ENCODE measurements around the gene CXCL6.

Gene CXCL6

DNA sequence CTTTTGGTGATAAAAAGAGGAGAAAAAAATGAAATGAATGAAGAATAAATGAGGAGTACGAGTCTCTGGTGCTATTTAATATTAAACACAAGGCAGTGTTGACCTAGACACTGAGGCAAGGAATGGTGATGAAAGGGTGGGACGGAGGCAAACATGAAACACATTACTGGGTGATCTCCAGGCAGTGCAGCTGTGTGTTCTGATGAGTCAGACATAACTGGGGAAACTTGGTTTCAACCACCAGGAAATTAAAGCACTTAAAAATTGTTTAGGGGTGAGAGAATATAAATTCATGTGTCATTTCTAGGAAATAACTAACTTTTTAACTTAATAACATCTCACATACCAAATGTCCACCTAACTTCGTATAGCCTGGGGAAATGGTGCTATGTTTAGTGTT lies 19.7 kb upstream of the CXCL6 start:
- TF ChIP-seq PPARA (CRISPR knock-in tag; IDR thresholded peaks at IDR 0.05; ENCODE audit: borderline replicate concordance) (no peak), ISL1 (CRISPR knock-in tag; IDR thresholded peaks at IDR 0.05) (no peak), TOX (CRISPR knock-in tag; IDR thresholded peaks at IDR 0.05; ENCODE audit: borderline replicate concordance) (no peak), ESRRG (CRISPR knock-in tag; IDR thresholded peaks at IDR 0.05) (no peak), GLIS3 (CRISPR knock-in tag; IDR thresholded peaks at IDR 0.05) (no peak), SNAI2 (CRISPR knock-in tag; IDR thresholded peaks at IDR 0.05) (no peak), BACH2 (CRISPR knock-in tag; IDR thresholded peaks at IDR 0.05; ENCODE audit: borderline replicate concordance) (no peak)
- TF ChIP-seq, protein P1, sequence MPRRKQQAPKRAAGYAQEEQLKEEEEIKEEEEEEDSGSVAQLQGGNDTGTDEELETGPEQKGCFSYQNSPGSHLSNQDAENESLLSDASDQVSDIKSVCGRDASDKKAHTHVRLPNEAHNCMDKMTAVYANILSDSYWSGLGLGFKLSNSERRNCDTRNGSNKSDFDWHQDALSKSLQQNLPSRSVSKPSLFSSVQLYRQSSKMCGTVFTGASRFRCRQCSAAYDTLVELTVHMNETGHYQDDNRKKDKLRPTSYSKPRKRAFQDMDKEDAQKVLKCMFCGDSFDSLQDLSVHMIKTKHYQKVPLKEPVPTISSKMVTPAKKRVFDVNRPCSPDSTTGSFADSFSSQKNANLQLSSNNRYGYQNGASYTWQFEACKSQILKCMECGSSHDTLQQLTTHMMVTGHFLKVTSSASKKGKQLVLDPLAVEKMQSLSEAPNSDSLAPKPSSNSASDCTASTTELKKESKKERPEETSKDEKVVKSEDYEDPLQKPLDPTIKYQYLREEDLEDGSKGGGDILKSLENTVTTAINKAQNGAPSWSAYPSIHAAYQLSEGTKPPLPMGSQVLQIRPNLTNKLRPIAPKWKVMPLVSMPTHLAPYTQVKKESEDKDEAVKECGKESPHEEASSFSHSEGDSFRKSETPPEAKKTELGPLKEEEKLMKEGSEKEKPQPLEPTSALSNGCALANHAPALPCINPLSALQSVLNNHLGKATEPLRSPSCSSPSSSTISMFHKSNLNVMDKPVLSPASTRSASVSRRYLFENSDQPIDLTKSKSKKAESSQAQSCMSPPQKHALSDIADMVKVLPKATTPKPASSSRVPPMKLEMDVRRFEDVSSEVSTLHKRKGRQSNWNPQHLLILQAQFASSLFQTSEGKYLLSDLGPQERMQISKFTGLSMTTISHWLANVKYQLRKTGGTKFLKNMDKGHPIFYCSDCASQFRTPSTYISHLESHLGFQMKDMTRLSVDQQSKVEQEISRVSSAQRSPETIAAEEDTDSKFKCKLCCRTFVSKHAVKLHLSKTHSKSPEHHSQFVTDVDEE (CRISPR knock-in tag; IDR thresholded peaks at IDR 0.05), result no peak
- ATAC-seq, result no peak

DNA sequence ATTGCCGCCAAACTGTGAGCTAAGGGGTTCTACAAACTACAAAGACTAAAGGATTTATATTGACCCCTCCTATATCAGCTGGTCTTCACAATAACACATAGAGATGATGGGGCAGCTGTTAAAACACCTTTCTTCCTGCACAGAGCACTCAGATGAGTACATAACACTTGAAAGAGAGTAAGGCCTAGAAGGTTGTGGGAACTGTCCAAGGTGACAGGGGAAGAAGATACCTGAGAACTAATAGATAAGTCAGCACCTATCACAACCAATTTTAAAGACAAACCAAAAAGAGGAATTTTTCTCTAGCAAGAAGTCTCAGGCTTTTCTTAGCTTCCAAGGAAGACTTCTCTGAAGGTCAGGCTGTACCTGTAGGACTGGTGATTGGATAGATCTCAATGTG lies 19.1 kb upstream of the CXCL6 start:
- TF ChIP-seq RARB (CRISPR knock-in tag; IDR thresholded peaks at IDR 0.05) (no peak), PPARA (CRISPR knock-in tag; IDR thresholded peaks at IDR 0.05; ENCODE audit: borderline replicate concordance) (no peak), SNAI2 (CRISPR knock-in tag; IDR thresholded peaks at IDR 0.05) (no peak), ARNTL (CRISPR knock-in tag; IDR thresholded peaks at IDR 0.05; ENCODE audit: borderline replicate concordance, low read depth) (no peak), ZNF565 (CRISPR knock-in tag; conservative IDR thresholded peaks at IDR 0.05; ENCODE audit: low read depth) (no peak), ZC3H10 (CRISPR knock-in tag; IDR thresholded peaks at IDR 0.05) (no peak), TOX (CRISPR knock-in tag; IDR thresholded peaks at IDR 0.05; ENCODE audit: borderline replicate concordance) (no peak), CSDC2 (CRISPR knock-in tag; IDR thresholded peaks at IDR 0.05) (no peak), TCF4 (CRISPR knock-in tag; IDR thresholded peaks at IDR 0.05; ENCODE audit: borderline replicate concordance) (no peak), OSR1 (CRISPR knock-in tag; IDR thresholded peaks at IDR 0.05) (no peak), ZNF70 (CRISPR knock-in tag; IDR thresholded peaks at IDR 0.05) (no peak), BACH2 (CRISPR knock-in tag; IDR thresholded peaks at IDR 0.05; ENCODE audit: borderline replicate concordance) (no peak), ZFP30 (CRISPR knock-in tag; IDR thresholded peaks at IDR 0.05) (no peak), ESRRG (CRISPR knock-in tag; IDR thresholded peaks at IDR 0.05) (no peak), ISL1 (CRISPR knock-in tag; IDR thresholded peaks at IDR 0.05) (no peak)
- TF ChIP-seq, protein P2, sequence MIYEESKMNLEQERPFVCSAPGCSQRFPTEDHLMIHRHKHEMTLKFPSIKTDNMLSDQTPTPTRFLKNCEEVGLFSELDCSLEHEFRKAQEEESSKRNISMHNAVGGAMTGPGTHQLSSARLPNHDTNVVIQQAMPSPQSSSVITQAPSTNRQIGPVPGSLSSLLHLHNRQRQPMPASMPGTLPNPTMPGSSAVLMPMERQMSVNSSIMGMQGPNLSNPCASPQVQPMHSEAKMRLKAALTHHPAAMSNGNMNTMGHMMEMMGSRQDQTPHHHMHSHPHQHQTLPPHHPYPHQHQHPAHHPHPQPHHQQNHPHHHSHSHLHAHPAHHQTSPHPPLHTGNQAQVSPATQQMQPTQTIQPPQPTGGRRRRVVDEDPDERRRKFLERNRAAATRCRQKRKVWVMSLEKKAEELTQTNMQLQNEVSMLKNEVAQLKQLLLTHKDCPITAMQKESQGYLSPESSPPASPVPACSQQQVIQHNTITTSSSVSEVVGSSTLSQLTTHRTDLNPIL (CRISPR knock-in tag; IDR thresholded peaks at IDR 0.05; ENCODE audit: low read depth), result no peak
- TF ChIP-seq, protein P3, sequence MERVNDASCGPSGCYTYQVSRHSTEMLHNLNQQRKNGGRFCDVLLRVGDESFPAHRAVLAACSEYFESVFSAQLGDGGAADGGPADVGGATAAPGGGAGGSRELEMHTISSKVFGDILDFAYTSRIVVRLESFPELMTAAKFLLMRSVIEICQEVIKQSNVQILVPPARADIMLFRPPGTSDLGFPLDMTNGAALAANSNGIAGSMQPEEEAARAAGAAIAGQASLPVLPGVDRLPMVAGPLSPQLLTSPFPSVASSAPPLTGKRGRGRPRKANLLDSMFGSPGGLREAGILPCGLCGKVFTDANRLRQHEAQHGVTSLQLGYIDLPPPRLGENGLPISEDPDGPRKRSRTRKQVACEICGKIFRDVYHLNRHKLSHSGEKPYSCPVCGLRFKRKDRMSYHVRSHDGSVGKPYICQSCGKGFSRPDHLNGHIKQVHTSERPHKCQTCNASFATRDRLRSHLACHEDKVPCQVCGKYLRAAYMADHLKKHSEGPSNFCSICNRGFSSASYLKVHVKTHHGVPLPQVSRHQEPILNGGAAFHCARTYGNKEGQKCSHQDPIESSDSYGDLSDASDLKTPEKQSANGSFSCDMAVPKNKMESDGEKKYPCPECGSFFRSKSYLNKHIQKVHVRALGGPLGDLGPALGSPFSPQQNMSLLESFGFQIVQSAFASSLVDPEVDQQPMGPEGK (CRISPR knock-in tag; IDR thresholded peaks at IDR 0.05; ENCODE audit: borderline replicate concordance), result no peak
- TF ChIP-seq, protein P4, sequence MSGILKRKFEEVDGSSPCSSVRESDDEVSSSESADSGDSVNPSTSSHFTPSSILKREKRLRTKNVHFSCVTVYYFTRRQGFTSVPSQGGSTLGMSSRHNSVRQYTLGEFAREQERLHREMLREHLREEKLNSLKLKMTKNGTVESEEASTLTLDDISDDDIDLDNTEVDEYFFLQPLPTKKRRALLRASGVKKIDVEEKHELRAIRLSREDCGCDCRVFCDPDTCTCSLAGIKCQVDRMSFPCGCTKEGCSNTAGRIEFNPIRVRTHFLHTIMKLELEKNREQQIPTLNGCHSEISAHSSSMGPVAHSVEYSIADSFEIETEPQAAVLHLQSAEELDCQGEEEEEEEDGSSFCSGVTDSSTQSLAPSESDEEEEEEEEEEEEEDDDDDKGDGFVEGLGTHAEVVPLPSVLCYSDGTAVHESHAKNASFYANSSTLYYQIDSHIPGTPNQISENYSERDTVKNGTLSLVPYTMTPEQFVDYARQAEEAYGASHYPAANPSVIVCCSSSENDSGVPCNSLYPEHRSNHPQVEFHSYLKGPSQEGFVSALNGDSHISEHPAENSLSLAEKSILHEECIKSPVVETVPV (CRISPR knock-in tag; IDR thresholded peaks at IDR 0.05), result no peak
- TF ChIP-seq, protein P5, sequence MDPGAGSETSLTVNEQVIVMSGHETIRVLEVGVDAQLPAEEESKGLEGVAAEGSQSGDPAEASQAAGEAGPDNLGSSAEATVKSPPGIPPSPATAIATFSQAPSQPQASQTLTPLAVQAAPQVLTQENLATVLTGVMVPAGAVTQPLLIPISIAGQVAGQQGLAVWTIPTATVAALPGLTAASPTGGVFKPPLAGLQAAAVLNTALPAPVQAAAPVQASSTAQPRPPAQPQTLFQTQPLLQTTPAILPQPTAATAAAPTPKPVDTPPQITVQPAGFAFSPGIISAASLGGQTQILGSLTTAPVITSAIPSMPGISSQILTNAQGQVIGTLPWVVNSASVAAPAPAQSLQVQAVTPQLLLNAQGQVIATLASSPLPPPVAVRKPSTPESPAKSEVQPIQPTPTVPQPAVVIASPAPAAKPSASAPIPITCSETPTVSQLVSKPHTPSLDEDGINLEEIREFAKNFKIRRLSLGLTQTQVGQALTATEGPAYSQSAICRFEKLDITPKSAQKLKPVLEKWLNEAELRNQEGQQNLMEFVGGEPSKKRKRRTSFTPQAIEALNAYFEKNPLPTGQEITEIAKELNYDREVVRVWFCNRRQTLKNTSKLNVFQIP (CRISPR knock-in tag; IDR thresholded peaks at IDR 0.05; ENCODE audit: borderline replicate concordance, low read depth), result no peak
- no peak for ATAC-seq

DNA sequence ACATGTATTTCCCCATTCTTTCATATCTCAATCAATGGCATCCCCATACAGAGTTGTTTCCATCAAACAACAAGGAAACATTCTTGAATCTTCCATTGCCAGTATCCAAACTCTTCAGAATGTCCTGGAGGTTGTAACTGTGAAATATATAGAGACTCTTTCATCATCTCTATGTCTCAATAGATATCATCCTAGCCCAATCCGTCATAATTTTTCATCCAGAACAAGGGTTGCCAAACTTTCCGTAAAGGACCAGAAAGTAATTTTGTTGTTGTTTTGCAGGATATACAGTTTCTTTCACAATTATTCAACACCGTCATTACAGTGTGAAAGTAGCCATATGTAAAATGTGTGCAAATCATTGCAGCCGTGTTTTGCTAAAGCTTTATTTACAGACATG lies 15.2 kb upstream of the CXCL6 start:
- ATAC-seq, result no peak
- TF ChIP-seq ZFP3 (CRISPR knock-in tag; IDR thresholded peaks at IDR 0.05) (no peak), OSR1 (CRISPR knock-in tag; IDR thresholded peaks at IDR 0.05) (no peak), PPARA (CRISPR knock-in tag; IDR thresholded peaks at IDR 0.05; ENCODE audit: borderline replicate concordance) (no peak), ZNF565 (CRISPR knock-in tag; conservative IDR thresholded peaks at IDR 0.05; ENCODE audit: low read depth) (no peak), BACH2 (CRISPR knock-in tag; IDR thresholded peaks at IDR 0.05; ENCODE audit: borderline replicate concordance) (no peak), ZNF70 (CRISPR knock-in tag; IDR thresholded peaks at IDR 0.05) (no peak), ESRRG (CRISPR knock-in tag; IDR thresholded peaks at IDR 0.05) (no peak), ARNTL (CRISPR knock-in tag; IDR thresholded peaks at IDR 0.05; ENCODE audit: borderline replicate concordance, low read depth) (no peak), RARB (CRISPR knock-in tag; IDR thresholded peaks at IDR 0.05) (no peak), ZC3H10 (CRISPR knock-in tag; IDR thresholded peaks at IDR 0.05) (no peak), TCF4 (CRISPR knock-in tag; IDR thresholded peaks at IDR 0.05; ENCODE audit: borderline replicate concordance) (no peak)
- TF ChIP-seq, protein P5 (CRISPR knock-in tag; IDR thresholded peaks at IDR 0.05; ENCODE audit: borderline replicate concordance, low read depth), result no peak
